Smooth muscle cell (in vitro differentiated cells): ENCODE data around the gene DECR2. TPM values are rescaled to one million over a fixed set of nuclear protein-coding genes. Genes with fewer than 3 reads are reported as not detected.
A peak's percentile ranks its signal among the peaks of the same experiment; 100 is the strongest.

Experiments
- DNase-seq: peaks from one replicate; lab custom pipeline; 2025; ENCODE audit not compliant: unreplicated experiment; lab: John Stamatoyannopoulos, UW
- H2AFZ ChIP-seq: fragments of 200-600 bp; sonication (generic); 2 replicates; pipeline ENCODE4 v1.6.0; 2016; ENCODE audit warnings: antibody characterized with exemption, low read depth, mild to moderate bottlenecking
- H3F3A ChIP-seq: fragments of 200-600 bp; sonication (generic); 2 replicates; pipeline ENCODE4 v1.6.0; 2017; ENCODE audit warnings: antibody characterized with exemption, low read depth
- H3K27ac ChIP-seq: fragments of 200-600 bp; sonication (generic); 2 replicates; pipeline ENCODE4 v1.5.1; 2016; ENCODE audit warnings: low read depth, mild to moderate bottlenecking
- H3K27me3 ChIP-seq: fragments of 200-600 bp; sonication (generic); 2 replicates; pipeline ENCODE4 v1.6.1; 2016; ENCODE audit warnings: low read depth, mild to moderate bottlenecking
- H3K36me3 ChIP-seq: fragments of 200-600 bp; sonication (generic); 2 replicates; pipeline ENCODE4 v1.5.1; 2016; ENCODE audit warnings: low read depth
- H3K4me1 ChIP-seq: fragments of 200-600 bp; sonication (generic); 2 replicates; pipeline ENCODE4 v1.5.1; 2016; ENCODE audit warnings: low read depth
- H3K4me2 ChIP-seq: fragments of 200-600 bp; sonication (generic); 2 replicates; pipeline ENCODE4 v1.6.0; 2016; ENCODE audit warnings: mild to moderate bottlenecking
- H3K4me3 ChIP-seq: fragments of 200-600 bp; sonication (generic); 2 replicates; pipeline ENCODE4 v1.5.1; 2016; ENCODE audit warnings: mild to moderate bottlenecking
- H3K79me2 ChIP-seq: fragments of 200-600 bp; sonication (generic); 2 replicates; pipeline ENCODE4 v1.6.0; 2016; ENCODE audit warnings: low read depth, mild to moderate bottlenecking
- H3K9ac ChIP-seq: fragments of 200-600 bp; sonication (generic); 2 replicates; pipeline ENCODE4 v1.6.0; 2016; ENCODE audit warnings: low read depth
- H3K9me3 ChIP-seq: fragments of 200-600 bp; sonication (generic); replicated peaks from 2 replicates; pipeline ENCODE4 v1.5.1; 2016; ENCODE audit warnings: low read depth
- H4K20me1 ChIP-seq: fragments of 200-600 bp; sonication (generic); 2 replicates; pipeline ENCODE4 v1.6.0; 2016; ENCODE audit warnings: low read depth
- WGBS: methylation state at CpG from one replicate; pipeline ENCODE4 v1.1.7; 2016; ENCODE audit warnings: low lambda C conversion rate; 5-methylcytosine and 5-hydroxymethylcytosine counted together
- polyA plus RNA-seq: library from polyadenylated mRNA; unstranded; fragments of >200 nt; fragmentation: Nextera tagmentation; extraction: Ambion mirVana; gene quantifications from 2 replicates; pipeline ENCODE4 v1.2.1, GENCODE V29; 2016
- total RNA-seq: library from RNA; depleted of rRNA; stranded (reverse); fragments of >200 nt; gene quantifications from 2 replicates; pipeline ENCODE4 v1.2.3, GENCODE V29; 2014
- TF ChIP-seq, protein P1 (sequence below): fragments of 200-600 bp; sonication (generic); IDR thresholded peaks from 2 replicates; pipeline ENCODE4 v1.5.1; 2017; ENCODE audit warnings: borderline replicate concordance, mild to moderate bottlenecking, antibody characterized with exemption; ENCODE audit not compliant: insufficient read depth, poor library complexity, severe bottlenecking

The DECR2 gene
- total and polyA plus RNA-seq, 2 experiments from 2014 or later, result 15.4 to 18.2 TPM

DNA sequence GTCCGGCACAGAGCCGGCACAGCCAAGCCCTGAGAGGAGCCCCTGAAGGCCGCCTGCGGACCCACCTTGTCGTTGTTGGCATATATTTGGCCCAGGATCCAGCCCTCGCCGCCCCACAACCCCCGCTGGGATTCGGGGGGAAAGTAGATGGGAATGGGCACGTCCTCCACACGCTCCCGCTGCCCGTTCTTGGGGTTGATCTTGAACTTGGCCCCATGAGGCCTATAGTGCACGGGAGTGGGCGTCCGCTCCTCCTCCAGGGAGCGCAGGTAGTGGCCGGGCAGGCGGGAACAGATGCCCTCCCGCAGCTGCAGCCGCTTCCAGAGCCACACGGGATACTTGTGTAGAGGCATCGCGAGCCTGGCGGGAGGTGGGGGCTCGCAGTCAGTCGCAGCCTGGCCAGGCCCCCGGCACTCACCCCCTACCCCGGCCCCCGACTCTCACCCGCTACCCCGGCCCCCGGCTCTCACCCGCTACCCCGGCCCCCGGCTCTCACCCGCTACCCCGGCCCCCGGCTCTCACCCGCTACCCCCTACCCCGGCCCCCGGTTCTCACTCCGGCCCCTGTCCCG, 31.7 kb upstream of the DECR2 start:
- H4K20me1 ChIP-seq, result no peaks in the 10 kb centered on the region
- H3K4me1 ChIP-seq, result peaks cover 8% of the 10 kb centered on the region
- TF ChIP-seq, protein P1, sequence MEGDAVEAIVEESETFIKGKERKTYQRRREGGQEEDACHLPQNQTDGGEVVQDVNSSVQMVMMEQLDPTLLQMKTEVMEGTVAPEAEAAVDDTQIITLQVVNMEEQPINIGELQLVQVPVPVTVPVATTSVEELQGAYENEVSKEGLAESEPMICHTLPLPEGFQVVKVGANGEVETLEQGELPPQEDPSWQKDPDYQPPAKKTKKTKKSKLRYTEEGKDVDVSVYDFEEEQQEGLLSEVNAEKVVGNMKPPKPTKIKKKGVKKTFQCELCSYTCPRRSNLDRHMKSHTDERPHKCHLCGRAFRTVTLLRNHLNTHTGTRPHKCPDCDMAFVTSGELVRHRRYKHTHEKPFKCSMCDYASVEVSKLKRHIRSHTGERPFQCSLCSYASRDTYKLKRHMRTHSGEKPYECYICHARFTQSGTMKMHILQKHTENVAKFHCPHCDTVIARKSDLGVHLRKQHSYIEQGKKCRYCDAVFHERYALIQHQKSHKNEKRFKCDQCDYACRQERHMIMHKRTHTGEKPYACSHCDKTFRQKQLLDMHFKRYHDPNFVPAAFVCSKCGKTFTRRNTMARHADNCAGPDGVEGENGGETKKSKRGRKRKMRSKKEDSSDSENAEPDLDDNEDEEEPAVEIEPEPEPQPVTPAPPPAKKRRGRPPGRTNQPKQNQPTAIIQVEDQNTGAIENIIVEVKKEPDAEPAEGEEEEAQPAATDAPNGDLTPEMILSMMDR, result no peak
- H3K4me2 ChIP-seq, result peak overlapping the region; percentile 89
- no peaks in the 10 kb centered on the region for H3F3A ChIP-seq
- no peaks in the 10 kb centered on the region for H3K9me3 ChIP-seq
- no peak overlapping the region for H3K9ac ChIP-seq
- no peak overlapping the region for H3K27ac ChIP-seq
- peaks cover 2% of the 10 kb centered on the region for H3K79me2 ChIP-seq
- no peaks in the 10 kb centered on the region for H3K36me3 ChIP-seq
- H3K27me3 ChIP-seq, result no peaks in the 10 kb centered on the region
- WGBS, result 54% methylated on average over 37 of the region's 44 CpGs
- H2AFZ ChIP-seq, result no peak overlapping the region
- H3K4me3 ChIP-seq, result peak overlapping the region; percentile 52
- DNase-seq, result no peak

DNA sequence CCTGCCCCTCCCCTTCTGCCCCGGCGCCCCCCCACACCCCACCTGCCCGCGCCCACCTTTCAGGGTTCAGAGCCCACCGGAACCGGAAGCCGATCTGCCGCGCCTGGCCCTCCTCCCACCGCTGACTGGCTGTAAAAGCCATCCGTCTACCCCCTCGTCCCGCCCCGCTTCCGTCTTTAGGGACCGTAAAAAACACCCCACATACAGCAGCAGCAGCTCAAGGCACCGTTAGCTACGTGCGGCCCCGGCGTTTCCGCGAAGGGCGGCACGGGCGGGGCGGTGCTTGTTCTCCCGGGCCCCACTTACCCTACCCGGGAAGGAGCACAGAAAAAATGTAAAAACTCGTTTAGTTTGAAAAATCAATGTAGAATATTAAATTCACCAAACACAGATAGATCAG, 31.2 kb upstream of the DECR2 start, which contains the start of gene MRPL28:
Gene MRPL28, minus strand, starts transcription at position 96 of the 400 bp plus-strand sequence. CDS start 320 bp downstream, outside the sequence.
- Histone ChIP-seq H3K4me1 (peaks cover 8% of the 10 kb centered on the region), H3F3A (no peaks in the 10 kb centered on the region), H3K9ac (no peak within 1 kb of the TSS), H3K27ac (peak within 1 kb of the TSS; percentile 17), H3K4me2 (peak within 1 kb of the TSS; percentile 89), H3K4me3 (peak within 1 kb of the TSS; percentile 52), H3K79me2 (peaks cover 2% of the 10 kb centered on the region), H3K27me3 (no peaks in the 10 kb centered on the region), H3K36me3 (no peaks in the 10 kb centered on the region), H2AFZ (peak within 1 kb of the TSS; percentile 23), H3K9me3 (no peaks in the 10 kb centered on the region), H4K20me1 (no peaks in the 10 kb centered on the region)
- TF ChIP-seq, protein P1, result no peak
- DNase-seq, result peak; percentile 68
- 2% methylated on average over 21 of the region's 30 CpGs for WGBS

DNA sequence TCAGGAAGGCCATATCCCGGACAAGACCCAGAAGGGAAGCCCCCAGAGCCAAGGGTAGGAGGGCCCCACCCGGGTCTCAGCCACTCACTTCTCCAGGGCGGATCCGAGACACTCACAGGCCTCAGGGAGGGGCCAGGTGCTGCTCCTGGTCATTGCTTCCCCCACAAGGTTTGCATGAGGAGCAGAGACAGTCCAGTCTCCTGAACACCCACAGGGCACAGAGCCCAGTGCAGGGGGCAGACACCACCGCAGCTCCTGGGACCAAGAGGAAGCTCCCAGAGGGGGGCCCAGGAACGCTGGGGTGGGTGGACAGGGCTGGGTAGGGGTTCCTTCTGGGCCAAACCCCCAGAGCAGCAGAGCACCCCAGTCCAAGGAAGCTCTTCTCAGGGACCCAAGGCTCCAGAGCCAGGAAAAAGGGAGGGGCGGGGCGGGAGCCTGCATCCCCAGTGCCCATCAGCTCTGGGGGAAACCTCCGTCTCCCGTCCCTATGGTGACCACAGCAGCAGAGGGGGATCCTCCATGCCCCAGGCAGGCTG, 30.6 kb upstream of the DECR2 start:
- TF ChIP-seq, protein P1, result no peak
- WGBS, result 72% methylated on average over 10 of the region's 10 CpGs
- Histone ChIP-seq H3K9ac (no peak overlapping the region), H3K36me3 (no peaks in the 10 kb centered on the region), H3K4me3 (peak overlapping the region; percentile 52), H3K27me3 (no peaks in the 10 kb centered on the region), H3F3A (no peaks in the 10 kb centered on the region), H2AFZ (peak overlapping the region; percentile 23), H3K79me2 (peaks cover 2% of the 10 kb centered on the region), H4K20me1 (no peaks in the 10 kb centered on the region), H3K9me3 (no peaks in the 10 kb centered on the region), H3K4me2 (peak overlapping the region; percentile 89), H3K4me1 (peaks cover 8% of the 10 kb centered on the region), H3K27ac (peak overlapping the region; percentile 17)
- no peak for DNase-seq
